SU-DHL-6 (cell line): ENCODE results near the gene CECR2.

Experiments
- H2AFZ ChIP-seq: fragments of 200-600 bp; sonication (generic); 2 replicates; pipeline ENCODE4 v1.6.1; 2014; ENCODE audit warnings: low read depth, mild to moderate bottlenecking, moderate library complexity, mixed read lengths, antibody characterized with exemption, low read length; ENCODE audit not compliant: severe bottlenecking
- H3F3A ChIP-seq: fragments of 200-600 bp; shearing (Covaris generic); 2 replicates; pipeline ENCODE4 v1.6.0; 2016; ENCODE audit warnings: antibody characterized with exemption, mild to moderate bottlenecking; ENCODE audit not compliant: insufficient read depth
- H3K27ac ChIP-seq: fragments of 200-600 bp; sonication (generic); 2 replicates; pipeline ENCODE4 v1.5.1; 2016; ENCODE audit warnings: low read depth, mild to moderate bottlenecking, low read length, moderate library complexity, mixed read lengths
- H3K27me3 ChIP-seq: fragments of 200-600 bp; sonication (generic), shearing (Covaris generic); 2 replicates; pipeline ENCODE4 v1.6.0; 2014; ENCODE audit warnings: mild to moderate bottlenecking, low read length
- H3K36me3 ChIP-seq: fragments of 200-600 bp; sonication (generic); 2 replicates; pipeline ENCODE4 v1.6.1; 2014; ENCODE audit warnings: mild to moderate bottlenecking, low read length, mixed read lengths
- H3K4me2 ChIP-seq: fragments of 300-600, 200-600 bp; shearing (Covaris generic), sonication (generic); 2 replicates; pipeline ENCODE4 v1.6.0; 2014; ENCODE audit warnings: low read length, low read depth, mild to moderate bottlenecking; ENCODE audit not compliant: poor library complexity, severe bottlenecking
- H3K4me3 ChIP-seq: fragments of 200-600 bp; sonication (generic); 2 replicates; pipeline ENCODE4 v1.5.1; 2014; ENCODE audit warnings: antibody characterized with exemption, low read length, mild to moderate bottlenecking, mixed read lengths; ENCODE audit not compliant: insufficient read depth, poor library complexity, severe bottlenecking
- H3K79me2 ChIP-seq: fragments of 200-600 bp; sonication (generic); 2 replicates; pipeline ENCODE4 v1.6.1; 2014; ENCODE audit warnings: mild to moderate bottlenecking, low read length, moderate library complexity; ENCODE audit not compliant: insufficient read depth
- H3K9ac ChIP-seq: fragments of 200-600 bp; sonication (generic); 2 replicates; pipeline ENCODE4 v1.7.0; 2014; ENCODE audit warnings: mild to moderate bottlenecking, low read length
- H3K9me2 ChIP-seq: fragments of 200-600 bp; sonication (generic); replicated peaks from 2 replicates; pipeline ENCODE4 v1.6.1; 2014; ENCODE audit warnings: low read length; ENCODE audit not compliant: insufficient read depth
- H3K9me3 ChIP-seq: fragments of 200-600 bp; sonication (generic); 2 replicates; pipeline ENCODE4 v1.6.1; 2014; ENCODE audit warnings: low read length, mixed read lengths; ENCODE audit not compliant: insufficient read depth
- H4K20me1 ChIP-seq: fragments of 200-600 bp; sonication (generic); 2 replicates; pipeline ENCODE4 v1.6.1; 2014; ENCODE audit warnings: low read depth, mild to moderate bottlenecking, antibody characterized with exemption, low read length, moderate library complexity, mixed read lengths
- CTCF ChIP-seq: fragments of 200-600 bp; sonication (generic); IDR thresholded peaks from one replicate; pipeline ENCODE4 v1.5.1; 2017; ENCODE audit warnings: antibody characterized with exemption, mild to moderate bottlenecking, low read length, moderate library complexity; ENCODE audit not compliant: insufficient read depth, poor library complexity, severe bottlenecking
- EZH2phosphoT487 ChIP-seq: fragments of 200-600 bp; sonication (generic), shearing (Covaris generic); conservative IDR thresholded peaks from 2 replicates; pipeline ENCODE4 v1.6.1; 2018; ENCODE audit warnings: mild to moderate bottlenecking, antibody characterized with exemption, low read length, moderate library complexity, mixed read lengths

Gene CECR2

GRCh38 chr22:17401728-17402127 lies 32.5 kb downstream of the CECR2 start:
- Histone ChIP-seq H3K36me3 (no peaks in the 10 kb centered on the region), H3K27me3 (no peaks in the 10 kb centered on the region), H3K9ac (no peak overlapping the region), H4K20me1 (no peaks in the 10 kb centered on the region), H3K9me3 (no peaks in the 10 kb centered on the region), H3F3A (no peaks in the 10 kb centered on the region), H3K79me2 (no peaks in the 10 kb centered on the region), H3K4me3 (no peak overlapping the region), H3K9me2 (no peaks in the 10 kb centered on the region), H3K4me2 (no peak overlapping the region), H3K27ac (no peak overlapping the region), H2AFZ (no peak overlapping the region)
- TF ChIP-seq CTCF: no peak

DNA sequence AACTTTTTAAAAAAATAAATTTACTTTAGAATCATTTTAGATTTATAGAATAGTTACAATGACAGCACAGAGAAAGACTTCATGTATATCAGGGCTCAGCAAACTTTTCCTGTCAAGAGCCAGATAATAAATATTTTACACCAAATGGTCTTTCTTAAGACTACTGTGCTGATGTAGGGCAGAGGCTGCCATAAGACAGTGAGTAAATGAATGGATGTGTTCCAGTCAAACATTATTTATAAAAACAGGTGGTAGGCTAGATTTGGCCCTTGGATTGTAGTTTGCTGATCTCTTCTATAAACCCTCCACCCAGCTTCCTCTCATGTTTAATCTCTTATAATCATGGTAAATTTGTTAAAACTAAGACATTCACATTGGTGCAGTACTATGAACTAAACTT lies 33.0 kb downstream of the CECR2 start:
- Histone ChIP-seq H3K9me2 (no peaks in the 10 kb centered on the region), H3K36me3 (no peaks in the 10 kb centered on the region), H3K9me3 (no peaks in the 10 kb centered on the region), H3K27me3 (no peaks in the 10 kb centered on the region), H3K9ac (no peak overlapping the region), H3F3A (no peaks in the 10 kb centered on the region), H3K4me2 (no peak overlapping the region), H3K79me2 (no peaks in the 10 kb centered on the region), H3K27ac (no peak overlapping the region), H3K4me3 (no peak overlapping the region), H4K20me1 (no peaks in the 10 kb centered on the region), H2AFZ (no peak overlapping the region)
- TF ChIP-seq EZH2phosphoT487 (no peak), CTCF (no peak)

DNA sequence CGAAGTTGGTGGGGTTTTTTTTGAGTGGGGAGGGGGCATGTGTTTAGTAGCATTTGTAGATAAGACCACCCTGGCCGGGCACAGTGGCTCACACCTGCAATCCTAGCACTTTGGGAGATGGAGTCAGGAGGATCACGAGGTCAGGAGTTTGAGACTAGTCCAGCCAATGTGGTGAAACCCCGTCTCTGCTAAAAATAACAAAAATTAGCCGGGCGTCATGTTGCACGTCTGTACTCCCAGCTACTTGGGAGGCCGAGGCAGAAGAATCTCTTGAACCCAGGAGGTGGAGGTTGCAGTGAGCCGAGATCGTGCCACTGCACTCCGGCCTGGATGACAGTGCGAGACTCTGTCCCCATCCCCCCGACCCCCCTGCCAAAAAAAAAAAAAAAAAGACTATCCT lies 34.6 kb downstream of the CECR2 start:
- Histone ChIP-seq H3K4me2 (no peak overlapping the region), H3F3A (no peaks in the 10 kb centered on the region), H2AFZ (no peak overlapping the region), H3K27me3 (no peaks in the 10 kb centered on the region), H4K20me1 (no peaks in the 10 kb centered on the region), H3K79me2 (no peaks in the 10 kb centered on the region), H3K9me2 (no peaks in the 10 kb centered on the region), H3K27ac (no peak overlapping the region), H3K36me3 (no peaks in the 10 kb centered on the region), H3K9me3 (no peaks in the 10 kb centered on the region), H3K4me3 (no peak overlapping the region), H3K9ac (no peak overlapping the region)
- TF ChIP-seq CTCF (no peak), EZH2phosphoT487 (no peak)

DNA sequence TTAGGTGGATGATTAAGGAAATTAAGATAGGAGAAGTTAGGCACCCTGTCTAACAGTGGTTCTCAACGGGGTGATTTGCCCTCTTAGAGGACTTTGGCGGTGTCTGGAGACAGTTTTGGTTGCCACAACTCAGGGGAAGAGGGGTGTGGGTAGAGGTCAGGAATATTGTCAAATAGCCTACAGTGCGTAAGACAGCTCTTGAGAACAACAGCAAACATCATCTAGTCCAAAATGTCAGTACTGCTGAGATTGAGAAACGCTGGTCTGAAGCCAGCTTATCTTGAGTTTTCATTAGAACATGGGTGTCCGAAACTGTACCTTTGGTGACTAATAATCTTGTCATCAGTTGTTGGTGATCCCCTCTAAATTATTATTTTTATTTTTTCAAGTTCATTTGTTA lies 38.4 kb downstream of the CECR2 start:
- Histone ChIP-seq H3K9me2 (no peaks in the 10 kb centered on the region), H3K4me2 (no peak overlapping the region), H4K20me1 (no peaks in the 10 kb centered on the region), H3K27ac (no peak overlapping the region), H2AFZ (no peak overlapping the region), H3K4me3 (no peak overlapping the region), H3K9ac (no peak overlapping the region), H3K79me2 (no peaks in the 10 kb centered on the region), H3F3A (no peaks in the 10 kb centered on the region), H3K9me3 (no peaks in the 10 kb centered on the region), H3K36me3 (no peaks in the 10 kb centered on the region), H3K27me3 (no peaks in the 10 kb centered on the region)
- TF ChIP-seq EZH2phosphoT487 (no peak), CTCF (no peak)
